Stomach (tissue), 9 donors: ENCODE data around the gene RAB3C. TPM values are rescaled to one million over a fixed set of nuclear protein-coding genes. Genes with fewer than 3 reads are reported as not detected.
A peak's percentile ranks its signal among the peaks of the same experiment; 100 is the strongest.

Source experiments
- DNase-seq, 2 donors: peaks; one replicate each; pipeline versions ENCODE4 v3.0.0 to v3.0.0-alpha.2; 2013 to 2019
- H3K27ac ChIP-seq, 5 donors: fragments of 200-600 bp in 4 of 5; sonication (generic) in 4 of 5; one replicate each; pipeline ENCODE4 v1.5.1; 2013 to 2019; ENCODE audit warnings: mild to moderate bottlenecking in 1 of 5, moderate library complexity in 1 of 5
- H3K27me3 ChIP-seq, 3 donors: fragments of 200-600 bp; sonication (generic); one replicate each; pipeline ENCODE4 v1.5.1; 2017 to 2019; ENCODE audit warnings: mixed run types in 1 of 3
- H3K36me3 ChIP-seq, 4 donors: fragments of 200-600 bp; sonication (generic); 1 replicate in 3 of 4; 2 replicates in 1 of 4; pipeline ENCODE4 v1.5.1; 2016 to 2019
- H3K4me1 ChIP-seq, 4 donors: fragments of 200-600 bp; sonication (generic); one replicate each; pipeline ENCODE4 v1.5.1; 2016 to 2019
- H3K4me3 ChIP-seq, 4 donors: fragments of 200-600 bp; sonication (generic) in 3 of 4; one replicate each; pipeline ENCODE4 v1.5.1; 2016 to 2019; ENCODE audit warnings: mild to moderate bottlenecking in 1 of 4
- H3K9me3 ChIP-seq, 4 donors: fragments of 200-600 bp; sonication (generic); one replicate each; pipeline ENCODE4 v1.5.1; 2016 to 2019
- EP300 ChIP-seq: sonication (generic); formaldehyde crosslinking; IDR thresholded peaks from one replicate; pipeline ENCODE4 v1.6.1; 2017; ENCODE audit warnings: antibody characterized with exemption
- POLR2A ChIP-seq, 4 donors: fragments of 450-650 bp; IDR thresholded peaks; one replicate each; pipeline ENCODE4 v1.6.1; 2016; ENCODE audit warnings: antibody characterized with exemption in 4 of 4, control low read depth in 2 of 4, mild to moderate bottlenecking in 1 of 4, moderate library complexity in 1 of 4
- POLR2AphosphoS5 ChIP-seq, 3 donors: sonication (generic); formaldehyde crosslinking; IDR thresholded peaks; one replicate each; pipeline ENCODE4 v1.6.1; 2016; ENCODE audit warnings: antibody characterized with exemption in 3 of 3
- WGBS, 5 donors: extraction: QIAGEN DNeasy Blood & Tissue Kit in 3 of 5; methylation state at CpG; one replicate each; pipeline versions ENCODE4 v1.1.5 to v1.1.7; 2013 to 2018; 5-methylcytosine and 5-hydroxymethylcytosine counted together
- intact Hi-C: fragments of 100-400 bp; cut with DNase I; formaldehyde crosslinking; loops from one replicate; pipeline ENCODE4 v1.15.1; 2023; ENCODE audit warnings: low total_unique reads
- polyA plus RNA-seq, 3 donors: library from polyadenylated mRNA; stranded (reverse); fragments of 200-250 nt; gene quantifications; one replicate each; pipeline ENCODE4 v1.2.3, GENCODE V29; 2013
- total RNA-seq, 5 donors: library from RNA; depleted of rRNA; stranded (reverse); fragments of >200 nt; gene quantifications; one replicate each; pipeline versions ENCODE4 v1.1.0 to v1.2.3, GENCODE V29; 2014 to 2016
- TF ChIP-seq, protein P1 (sequence below), 7 experiments: fragments of 450-650 bp in 4 of 7; fragments of 200-600 bp in 3 of 7; sonication (generic) in 3 of 7; IDR thresholded peaks; one replicate each; pipeline ENCODE4 v1.5.1; 2016 to 2019; ENCODE audit warnings: antibody characterized with exemption in 7 of 7, control low read depth in 2 of 7, mild to moderate bottlenecking in 1 of 7
- donor health status: healthy with polysubstance abuse.
- donor health status: Bipolar disorder and iron deficiency.
- donor health status: healthy.

Gene RAB3C
- total and polyA plus RNA-seq, 8 donors, result 0.31 to 7.9 (median 2.2) TPM; not detected in 3

DNA sequence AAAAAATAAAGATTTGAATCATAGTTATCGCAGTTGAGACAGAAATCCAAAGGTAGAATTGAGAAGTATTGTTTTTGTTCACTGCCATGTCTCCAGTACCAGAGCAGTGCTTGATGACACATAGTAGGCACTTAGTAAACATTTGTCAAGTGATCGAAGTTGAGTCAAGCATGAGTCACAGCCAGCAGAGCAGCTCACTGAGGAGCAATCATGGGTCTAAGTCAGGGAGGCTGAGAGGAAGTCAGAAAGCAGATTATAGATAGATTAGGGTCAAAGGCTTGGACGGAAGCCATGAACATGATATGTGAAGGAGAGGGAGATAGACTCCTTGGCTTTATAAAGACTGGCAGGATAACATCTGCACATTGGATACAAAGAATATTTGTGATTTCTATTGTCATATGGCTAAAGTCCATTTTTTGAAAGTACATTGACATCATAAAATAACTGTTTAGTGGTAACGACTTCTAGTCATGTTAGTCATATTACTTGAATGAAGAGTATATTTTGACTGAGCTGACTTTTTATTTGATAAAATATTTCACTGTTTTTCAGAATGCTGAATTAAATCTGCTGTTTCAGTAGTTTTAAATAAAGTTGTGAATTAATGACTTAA is 168.5 kb downstream of the RAB3C start:
- Histone ChIP-seq H3K27ac (no peak overlapping the region), H3K4me1 (no peaks in the 10 kb centered on the region), H3K27me3 (no peaks in the 10 kb centered on the region), H3K4me3 (no peak overlapping the region), H3K9me3 (no peaks in the 10 kb centered on the region), H3K36me3 (no peaks in the 10 kb centered on the region)
- TF ChIP-seq EP300, result no peak
- no peak for TF ChIP-seq POLR2A (IDR thresholded peaks at IDR 0.05)
- no peak for TF ChIP-seq POLR2AphosphoS5 (IDR thresholded peaks at IDR 0.05)
- TF ChIP-seq, protein P1, sequence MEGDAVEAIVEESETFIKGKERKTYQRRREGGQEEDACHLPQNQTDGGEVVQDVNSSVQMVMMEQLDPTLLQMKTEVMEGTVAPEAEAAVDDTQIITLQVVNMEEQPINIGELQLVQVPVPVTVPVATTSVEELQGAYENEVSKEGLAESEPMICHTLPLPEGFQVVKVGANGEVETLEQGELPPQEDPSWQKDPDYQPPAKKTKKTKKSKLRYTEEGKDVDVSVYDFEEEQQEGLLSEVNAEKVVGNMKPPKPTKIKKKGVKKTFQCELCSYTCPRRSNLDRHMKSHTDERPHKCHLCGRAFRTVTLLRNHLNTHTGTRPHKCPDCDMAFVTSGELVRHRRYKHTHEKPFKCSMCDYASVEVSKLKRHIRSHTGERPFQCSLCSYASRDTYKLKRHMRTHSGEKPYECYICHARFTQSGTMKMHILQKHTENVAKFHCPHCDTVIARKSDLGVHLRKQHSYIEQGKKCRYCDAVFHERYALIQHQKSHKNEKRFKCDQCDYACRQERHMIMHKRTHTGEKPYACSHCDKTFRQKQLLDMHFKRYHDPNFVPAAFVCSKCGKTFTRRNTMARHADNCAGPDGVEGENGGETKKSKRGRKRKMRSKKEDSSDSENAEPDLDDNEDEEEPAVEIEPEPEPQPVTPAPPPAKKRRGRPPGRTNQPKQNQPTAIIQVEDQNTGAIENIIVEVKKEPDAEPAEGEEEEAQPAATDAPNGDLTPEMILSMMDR (IDR thresholded peaks at IDR 0.05), result no peak
- intact Hi-C loops, result no loop called here
- WGBS, 5 donors, result 41 to 57% (median 52%) methylated on average over 4 of the region's 4 CpGs
- DNase-seq, result peak in 1 of 2 donors; percentile 41

DNA sequence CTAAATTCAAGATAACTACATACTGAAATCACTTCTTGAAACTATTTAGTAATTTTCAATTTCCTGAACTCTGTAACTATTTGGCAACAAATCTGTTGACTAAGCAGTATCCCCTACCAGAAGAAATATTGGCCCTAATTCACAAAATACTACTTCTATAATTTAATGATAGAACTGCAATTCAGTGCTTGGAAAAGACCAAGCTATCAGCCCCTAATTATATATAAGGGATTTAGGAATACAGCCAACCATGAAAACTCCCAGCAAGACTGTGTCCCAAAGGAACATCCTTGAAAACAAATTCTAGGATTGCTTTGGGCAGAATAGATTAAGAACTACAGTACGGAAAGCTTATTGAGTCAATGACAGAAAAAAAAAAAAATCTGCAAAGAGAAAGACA is 169.2 kb downstream of the RAB3C start:
- H3K9me3 ChIP-seq, result no peaks in the 10 kb centered on the region
- intact Hi-C loops, result no loop called here
- no peak for TF ChIP-seq POLR2AphosphoS5 (IDR thresholded peaks at IDR 0.05)
- TF ChIP-seq EP300, result no peak
- TF ChIP-seq, protein P1 (IDR thresholded peaks at IDR 0.05), result no peak
- TF ChIP-seq POLR2A (IDR thresholded peaks at IDR 0.05), result no peak
- H3K27ac ChIP-seq, result no peak overlapping the region
- 81 to 95% (median 94%) methylated on average over 1 of the region's 1 CpG for WGBS, 5 donors
- no peaks in the 10 kb centered on the region for H3K27me3 ChIP-seq
- H3K4me1 ChIP-seq, result no peaks in the 10 kb centered on the region
- peak in 1 of 2 donors; percentile 34 for DNase-seq
- H3K4me3 ChIP-seq, result no peak overlapping the region
- no peaks in the 10 kb centered on the region for H3K36me3 ChIP-seq

DNA sequence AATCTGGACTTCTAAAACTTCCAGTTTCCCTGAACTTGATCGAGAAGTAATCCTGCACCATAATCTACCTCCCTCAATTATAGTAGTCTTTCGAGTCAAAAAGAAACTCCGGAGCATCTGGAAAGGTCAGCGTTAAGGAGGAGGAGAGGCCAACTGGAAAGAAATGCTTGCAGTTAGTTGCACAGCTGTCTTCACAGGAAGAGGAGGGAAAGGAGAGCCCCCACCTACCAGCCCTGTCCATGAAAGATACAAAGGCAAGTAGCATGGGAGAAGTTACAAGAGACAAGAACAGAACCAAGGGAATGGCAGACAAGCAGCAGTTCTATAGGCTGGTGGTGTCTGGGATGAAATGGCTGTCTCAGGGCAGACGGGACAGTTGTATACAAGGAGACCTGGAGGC is 170.6 kb downstream of the RAB3C start:
- DNase-seq, result no peak

DNA sequence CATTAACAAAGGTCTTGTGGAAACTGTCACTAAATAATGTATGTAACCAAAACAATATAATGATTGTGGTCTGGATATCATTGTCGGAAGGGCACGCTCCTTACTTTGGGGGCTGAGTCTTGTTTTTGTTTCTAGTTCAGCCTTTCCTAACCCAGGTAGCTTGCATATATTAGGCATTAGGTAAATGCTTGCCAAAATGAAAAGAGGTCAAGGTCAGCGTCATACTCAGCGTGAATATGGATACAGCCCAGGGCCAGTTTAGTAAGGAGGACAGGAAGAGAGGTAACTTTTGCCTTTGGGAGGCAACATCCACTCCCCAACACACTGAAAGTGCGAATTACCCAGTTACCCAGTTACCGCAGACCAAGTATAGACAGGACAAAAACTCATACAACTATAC is 171.4 kb downstream of the RAB3C start:
- peaks cover 0 to 4% (median 3%) of the 10 kb centered on the region in 4 donors for H3K4me1 ChIP-seq
- H3K27ac ChIP-seq, result no peak overlapping the region
- no peak for TF ChIP-seq POLR2AphosphoS5 (IDR thresholded peaks at IDR 0.05)
- no peak for TF ChIP-seq POLR2A (IDR thresholded peaks at IDR 0.05)
- TF ChIP-seq EP300, result no peak
- no peak overlapping the region for H3K4me3 ChIP-seq
- H3K36me3 ChIP-seq, result no peaks in the 10 kb centered on the region
- intact Hi-C loops, result no loop called here
- H3K27me3 ChIP-seq, result no peaks in the 10 kb centered on the region
- WGBS, 5 donors, result 74 to 86% (median 81%) methylated on average over 6 of the region's 6 CpGs
- no peaks in the 10 kb centered on the region for H3K9me3 ChIP-seq
- no peak for DNase-seq

More for the DNA sequence above, 170.6 kb downstream of the RAB3C start:
- WGBS, 5 donors, result 68 to 79% (median 73%) methylated on average over 5 of the region's 5 CpGs
- intact Hi-C loops, result no loop called here
- Histone ChIP-seq H3K9me3 (no peaks in the 10 kb centered on the region), H3K4me3 (no peak overlapping the region), H3K36me3 (no peaks in the 10 kb centered on the region), H3K27ac (no peak overlapping the region), H3K27me3 (no peaks in the 10 kb centered on the region), H3K4me1 (no peaks in the 10 kb centered on the region)
- no peak for TF ChIP-seq EP300

DNA sequence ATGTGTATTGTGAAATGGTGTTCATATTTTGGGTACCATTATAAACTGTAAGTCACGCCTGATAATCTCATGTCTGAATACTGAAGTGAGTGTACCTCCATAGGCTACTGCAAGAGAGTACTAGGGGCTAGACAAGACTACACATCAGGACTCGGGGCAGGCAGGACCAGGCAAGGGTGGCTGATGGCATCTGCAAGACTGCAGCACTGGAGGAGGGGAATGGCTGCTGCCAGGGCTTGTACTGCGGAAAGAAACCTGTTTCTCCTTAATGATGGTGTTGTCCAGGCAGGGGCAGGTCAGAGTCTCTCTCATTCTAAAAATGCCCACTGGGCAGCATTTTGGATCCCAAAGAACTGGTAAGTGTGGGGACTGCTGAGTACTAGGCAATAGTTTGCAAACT is 172.5 kb downstream of the RAB3C start:
- 86 to 100% (median 89%) methylated on average over 3 of the region's 3 CpGs for WGBS, 5 donors
- Histone ChIP-seq H3K9me3 (no peaks in the 10 kb centered on the region), H3K4me1 (peaks cover 0 to 15% (median 11%) of the 10 kb centered on the region in 4 donors), H3K4me3 (no peak overlapping the region), H3K36me3 (no peaks in the 10 kb centered on the region), H3K27ac (no peak overlapping the region), H3K27me3 (no peaks in the 10 kb centered on the region)
- intact Hi-C loops, result no loop called here
- DNase-seq, result no peak
- no peak for TF ChIP-seq POLR2AphosphoS5 (IDR thresholded peaks at IDR 0.05)
- no peak for TF ChIP-seq EP300
- no peak for TF ChIP-seq POLR2A (IDR thresholded peaks at IDR 0.05)
- TF ChIP-seq, protein P1 (IDR thresholded peaks at IDR 0.05), result no peak
